Amygdala (tissue), 56 donors: Measurements from ENCODE around the gene GNAL.

Experiments used
- DNase-seq, 56 donors: peaks; one replicate each; lab custom pipeline; 2025; lab: John Stamatoyannopoulos, UW

Gene GNAL

GRCh38 chr18:11865071-11865470 is 176.0 kb downstream of the GNAL start:
- no peak for DNase-seq

GRCh38 chr18:11866329-11866728 is 177.3 kb downstream of the GNAL start:
- DNase-seq: no peak

- DNase-seq: no peak
These were observed 177.7 kb downstream of the GNAL start for GRCh38 chr18:11866764-11867163.

- DNase-seq: no peak
These were observed 179.2 kb downstream of the GNAL start for GRCh38 chr18:11868230-11868629.

- DNase-seq: no peak
These were observed 182.4 kb downstream of the GNAL start for GRCh38 chr18:11871501-11871900.

- DNase-seq: peak in 1 of 56 donors; percentile 21
These were observed 183.5 kb downstream of the GNAL start for GRCh38 chr18:11872479-11873136.

GRCh38 chr18:11873670-11874340 is 184.7 kb downstream of the GNAL start:
- no peak for DNase-seq

- DNase-seq: no peak
These were observed 185.6 kb downstream of the GNAL start for GRCh38 chr18:11874676-11875075.

GRCh38 chr18:11877497-11878135 is 188.6 kb downstream of the GNAL start:
- no peak for DNase-seq

GRCh38 chr18:11880586-11881304 is 191.7 kb downstream of the GNAL start:
- no peak for DNase-seq

- no peak for DNase-seq
These were observed 193.6 kb downstream of the GNAL start for GRCh38 chr18:11882636-11883035.

GRCh38 chr18:11883153-11883552 is 194.1 kb downstream of the GNAL start:
- DNase-seq: no peak

GRCh38 chr18:11884396-11885030 is 195.4 kb downstream of the GNAL start:
- DNase-seq: no peak

GRCh38 chr18:11885278-11885947 is 196.3 kb downstream of the GNAL start:
- peak in 19 of 56 donors; percentile 5 to 55 (median 19) for DNase-seq

GRCh38 chr18:11886577-11887110 is 197.6 kb downstream of the GNAL start:
- no peak for DNase-seq

GRCh38 chr18:11887328-11888128 is 198.5 kb downstream of the GNAL start:
- DNase-seq: no peak

GRCh38 chr18:11888726-11889125 is 199.7 kb downstream of the GNAL start:
- no peak for DNase-seq

GRCh38 chr18:11889284-11889683 is 200.2 kb downstream of the GNAL start:
- DNase-seq: no peak

- no peak for DNase-seq
These were observed 202.7 kb downstream of the GNAL start for GRCh38 chr18:11891737-11892136.
